GM10847 (cell line): ENCODE measurements around the gene MEGF9.

Experiments
- POLR2A ChIP-seq: IDR thresholded peaks from 2 replicates; pipeline ENCODE4 v1.6.1; 2011; ENCODE audit not compliant: insufficient read length; ENCODE audit errors: extremely low read depth

The MEGF9 gene

DNA sequence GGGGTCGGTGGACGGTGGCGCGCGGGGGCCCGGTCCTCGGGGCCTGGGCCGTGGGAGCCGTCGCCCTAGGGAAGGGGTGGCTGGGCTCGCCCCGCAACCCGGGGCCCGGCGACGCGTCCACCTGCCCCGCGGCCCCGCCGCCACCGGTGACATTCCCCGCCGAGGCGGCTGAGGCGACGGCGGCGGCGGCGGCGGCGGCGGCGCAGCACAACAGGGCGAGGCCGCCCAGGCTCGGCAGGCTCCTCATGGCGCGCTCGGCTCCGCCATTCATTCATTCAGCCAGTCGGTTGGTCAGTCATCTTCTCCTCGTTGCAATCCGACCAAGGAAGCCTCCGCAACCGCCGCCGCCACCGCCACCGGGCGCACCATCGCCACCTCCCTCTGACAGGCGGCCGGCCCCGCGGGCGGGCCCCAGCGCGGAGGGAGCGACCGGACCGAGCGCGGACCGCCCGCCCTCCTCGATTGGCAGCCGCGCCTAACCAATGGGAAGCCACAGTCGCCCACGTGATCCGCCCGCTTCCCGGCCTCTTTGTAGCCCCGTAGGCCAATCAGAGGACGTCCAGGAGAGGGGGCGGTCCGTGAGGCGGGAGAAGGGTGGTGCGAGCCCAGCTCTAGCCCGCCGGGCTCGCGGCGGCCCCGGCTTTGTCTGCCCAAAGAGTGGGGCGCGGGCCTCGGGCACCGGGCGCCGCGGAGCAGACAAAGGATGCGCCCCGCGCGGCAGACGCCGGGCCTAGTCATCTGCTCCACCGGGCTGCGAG lies at the start of gene MEGF9:
Gene MEGF9, minus strand, starts transcription at position 383 of the 758 bp plus-strand sequence. Its CDS starts 112 bp downstream, at position 271.
- peak; percentile 71 for TF ChIP-seq POLR2A

DNA sequence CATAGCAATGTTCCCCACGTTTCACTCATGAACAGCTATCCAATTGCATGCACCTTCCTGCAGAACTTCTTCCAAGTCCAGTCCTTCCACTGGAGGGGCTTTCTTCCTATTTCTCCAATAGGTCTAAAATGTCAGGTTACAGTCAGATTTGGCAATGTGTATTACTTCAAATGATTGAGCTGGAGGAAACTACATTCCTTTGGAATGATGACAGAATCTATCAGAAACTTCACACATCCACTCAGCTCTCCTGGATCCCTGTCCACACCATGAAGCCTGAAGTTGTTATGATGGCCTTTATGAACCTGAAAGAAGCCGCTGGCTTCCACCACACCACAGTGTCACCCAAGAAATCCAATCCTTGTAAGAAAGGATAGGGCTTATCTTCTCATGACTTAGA lies 46.7 kb upstream of the MEGF9 start:
- no peak for TF ChIP-seq POLR2A

DNA sequence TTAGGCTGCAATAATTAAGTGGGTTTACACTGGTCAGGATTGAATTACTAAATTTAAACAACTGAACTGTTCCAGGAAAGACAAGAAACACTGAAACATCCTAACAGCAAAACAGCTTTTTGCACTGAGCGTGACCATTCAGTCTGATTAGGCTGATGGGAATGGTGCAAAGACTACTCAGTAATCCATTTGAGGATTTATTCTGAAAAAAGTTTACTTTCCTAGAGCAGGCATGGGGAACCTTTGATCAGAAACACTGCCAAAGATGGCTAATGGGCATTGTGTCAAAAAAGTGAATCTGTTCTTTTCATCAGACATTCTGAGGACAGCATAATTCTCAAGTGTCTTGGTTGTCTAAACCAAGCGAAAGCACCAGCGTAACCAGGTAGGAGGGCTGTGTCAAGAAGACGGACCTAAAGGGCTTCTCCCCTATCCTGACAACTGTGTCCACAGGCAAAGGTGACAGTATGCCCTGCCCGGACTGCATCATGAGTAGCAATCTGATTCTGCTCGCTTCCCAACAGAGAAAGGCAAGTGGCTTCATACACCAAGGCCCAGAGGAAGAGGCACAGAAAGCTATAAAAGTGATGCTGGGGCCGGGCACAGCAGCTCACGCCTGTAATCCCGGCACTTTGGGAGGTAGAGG lies 45.6 kb upstream of the MEGF9 start:
- no peak for TF ChIP-seq POLR2A

DNA sequence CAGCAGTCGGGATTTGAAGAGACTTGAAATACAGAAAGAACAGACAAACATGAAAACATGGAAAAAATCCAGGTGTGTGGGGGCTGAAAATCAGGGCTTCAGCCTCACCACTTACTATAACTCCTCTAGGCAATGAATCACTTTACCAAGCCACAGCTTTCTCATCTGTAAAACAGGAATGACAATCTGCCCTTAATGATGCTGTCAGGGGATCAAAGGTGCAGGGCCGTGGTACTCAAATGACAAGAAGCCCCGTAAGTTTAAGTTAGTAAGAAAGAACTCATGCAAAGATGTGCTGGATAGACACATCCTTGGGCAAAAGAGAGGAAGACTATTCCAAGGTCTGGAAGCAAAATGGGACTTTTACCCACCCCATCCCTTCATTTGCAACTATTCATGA lies 44.3 kb upstream of the MEGF9 start:
- no peak for TF ChIP-seq POLR2A

DNA sequence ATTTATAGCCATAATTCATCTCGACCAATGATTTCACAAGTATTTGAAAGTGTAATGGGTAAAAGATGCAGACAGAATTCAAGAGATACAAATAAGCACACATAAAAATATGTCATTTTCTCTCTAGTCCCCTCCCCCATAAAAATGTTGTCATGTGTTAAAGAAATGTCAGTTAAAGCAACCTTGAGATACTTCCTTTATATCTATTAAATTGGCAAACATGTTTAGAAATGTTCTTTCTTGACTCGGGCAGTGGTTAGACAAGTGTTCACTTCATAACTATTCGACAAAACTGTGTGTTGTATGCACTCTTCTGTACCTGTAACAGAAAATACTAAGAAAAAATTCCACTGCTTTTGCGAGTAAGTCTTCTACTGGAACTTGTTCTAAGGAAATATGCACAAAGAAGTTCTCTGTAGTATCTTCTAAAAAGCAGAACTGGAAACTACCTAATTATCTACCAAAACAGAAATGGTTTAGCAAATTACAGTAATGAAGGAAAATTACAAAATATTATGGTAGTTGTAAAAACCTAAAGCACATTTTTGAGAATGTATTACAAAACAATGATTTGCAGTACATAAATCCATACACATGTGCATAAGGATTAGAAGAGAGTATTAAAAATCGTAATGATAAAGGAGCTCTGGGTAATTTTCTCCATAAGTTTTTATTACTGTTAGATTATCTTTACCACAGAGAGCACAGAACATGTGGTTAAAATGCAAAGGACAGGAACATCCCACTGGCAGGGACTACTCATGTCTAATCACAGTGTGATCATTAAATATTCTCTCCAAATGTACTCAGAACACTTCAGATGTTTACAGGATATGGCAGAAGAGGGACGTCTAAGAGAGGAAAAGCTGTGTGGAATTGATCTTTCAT lies 43.0 kb upstream of the MEGF9 start:
- no peak for TF ChIP-seq POLR2A

DNA sequence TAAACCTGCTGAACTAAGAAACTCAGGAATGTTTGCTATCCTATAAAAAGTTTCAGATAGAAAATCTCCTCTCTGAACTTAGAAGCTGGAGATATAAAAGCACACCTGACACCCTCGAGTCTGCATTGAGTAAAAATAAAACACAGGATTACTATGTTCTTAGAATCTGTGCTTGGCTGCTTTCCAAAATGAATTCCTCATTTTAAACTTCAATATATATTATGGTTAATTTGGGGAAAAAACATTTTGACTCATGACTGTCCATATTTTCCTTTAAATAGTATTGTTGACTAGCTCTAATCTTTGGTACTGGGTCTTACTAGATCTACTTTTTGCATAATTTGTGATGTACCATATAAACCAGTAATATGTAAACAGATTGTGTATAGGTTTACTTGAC lies 42.3 kb upstream of the MEGF9 start:
- no peak for TF ChIP-seq POLR2A

DNA sequence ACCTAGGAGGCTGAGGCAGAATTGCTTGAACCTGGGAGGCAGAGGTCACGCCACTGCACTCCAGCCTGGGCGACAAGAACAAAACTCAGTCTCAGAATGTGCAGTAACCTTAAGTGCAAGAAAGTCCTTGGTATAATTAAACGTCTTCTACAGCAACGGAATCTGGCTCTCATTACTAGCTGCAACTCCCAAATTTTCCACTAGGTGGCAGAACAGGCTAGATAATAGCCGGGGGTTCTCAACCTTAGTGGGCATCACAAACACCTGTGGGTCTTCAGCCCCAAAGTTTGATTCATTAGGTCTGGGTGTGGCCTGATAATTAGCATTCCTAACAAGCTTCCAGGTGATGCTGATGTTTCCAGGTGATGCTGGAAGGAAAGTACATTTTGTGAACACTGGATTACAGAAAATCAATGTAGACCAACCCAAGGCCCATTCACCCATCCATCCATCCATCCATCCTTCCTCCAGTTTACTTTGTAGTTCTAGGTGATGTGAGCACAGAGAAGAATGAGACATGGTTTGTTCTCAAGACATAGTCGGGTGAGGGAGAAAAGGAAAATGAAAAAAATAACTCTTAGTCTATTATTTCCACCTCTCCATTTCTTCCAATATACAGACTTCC lies 41.7 kb upstream of the MEGF9 start:
- TF ChIP-seq POLR2A = no peak

DNA sequence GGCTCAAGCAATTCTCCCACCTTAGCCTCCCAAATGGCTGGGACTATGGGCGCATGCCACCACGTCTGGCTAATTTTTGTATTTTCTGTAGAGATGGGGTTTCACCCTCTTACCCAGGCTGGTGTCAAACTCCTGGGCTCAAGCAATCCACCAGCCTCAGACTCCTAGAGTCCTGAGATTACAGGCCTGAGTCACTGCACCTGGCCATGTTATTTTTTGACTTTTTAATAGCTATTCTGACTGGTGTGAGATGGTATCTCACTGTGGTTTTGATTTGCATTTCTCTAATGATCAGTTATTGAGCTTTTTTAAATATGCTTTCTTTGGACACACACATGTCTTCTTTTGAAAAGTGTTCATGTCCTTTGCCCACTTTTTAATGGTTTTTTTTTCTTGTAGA lies 40.8 kb upstream of the MEGF9 start:
- TF ChIP-seq POLR2A = no peak

DNA sequence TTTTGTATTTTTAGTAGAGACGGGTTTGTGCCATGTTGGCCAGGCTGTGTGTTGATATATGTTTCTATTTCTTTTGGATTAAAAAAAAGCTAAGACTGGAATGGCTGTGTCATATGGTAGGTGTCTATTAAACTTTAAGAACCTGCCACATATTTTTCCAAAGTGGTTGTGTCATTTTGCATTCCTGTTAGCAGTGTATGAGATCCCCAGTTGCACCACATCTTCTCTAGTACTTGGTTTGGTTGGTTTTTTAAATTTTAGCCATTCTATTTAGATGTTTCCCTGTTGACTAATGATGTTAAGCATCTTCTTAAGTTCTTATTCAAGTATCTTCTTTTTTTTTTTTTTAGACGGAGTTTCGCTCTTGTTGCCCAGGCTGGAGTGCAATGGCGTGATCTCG lies 36.2 kb upstream of the MEGF9 start:
- TF ChIP-seq POLR2A = no peak

DNA sequence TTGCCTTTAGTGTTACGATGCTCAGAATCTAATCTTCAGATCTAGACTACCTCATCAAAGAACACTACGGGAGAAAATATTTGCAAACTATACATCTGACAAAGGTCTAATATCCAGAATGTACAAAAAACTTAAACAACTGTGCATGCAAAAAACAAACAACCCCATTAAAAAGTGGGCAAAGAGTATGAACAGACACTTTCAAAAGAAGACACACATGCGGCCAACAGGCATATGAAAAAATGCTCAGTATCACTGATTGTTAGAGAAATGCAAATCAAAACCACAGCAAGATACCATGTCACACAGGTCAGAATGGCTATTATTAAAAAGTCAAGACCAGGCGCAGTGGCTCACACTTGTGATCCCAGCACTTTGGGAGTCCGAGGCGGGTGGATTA lies 31.0 kb upstream of the MEGF9 start:
- no peak for TF ChIP-seq POLR2A

DNA sequence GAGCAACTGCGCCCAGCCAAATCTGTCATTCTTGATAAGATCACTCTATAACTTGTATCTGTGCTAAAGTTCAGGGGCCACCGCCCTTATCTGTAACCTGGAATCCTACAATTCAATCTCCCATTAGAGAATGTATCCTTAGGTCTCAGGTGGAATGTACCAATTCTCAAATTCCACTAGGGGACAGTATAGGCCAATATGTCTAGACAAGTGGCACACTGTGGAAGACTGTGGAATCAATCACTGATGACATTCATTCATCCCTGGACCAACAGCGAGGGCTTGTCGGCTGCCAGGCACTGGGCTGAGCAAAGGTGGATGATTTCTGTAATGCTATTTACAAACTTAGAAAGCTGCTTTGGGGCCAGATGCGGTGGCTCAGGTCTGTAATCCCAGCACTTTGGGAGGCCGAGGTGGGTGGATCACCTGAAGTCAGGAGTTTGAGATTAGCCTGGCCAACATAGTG lies 28.7 kb upstream of the MEGF9 start:
- TF ChIP-seq POLR2A = no peak

DNA sequence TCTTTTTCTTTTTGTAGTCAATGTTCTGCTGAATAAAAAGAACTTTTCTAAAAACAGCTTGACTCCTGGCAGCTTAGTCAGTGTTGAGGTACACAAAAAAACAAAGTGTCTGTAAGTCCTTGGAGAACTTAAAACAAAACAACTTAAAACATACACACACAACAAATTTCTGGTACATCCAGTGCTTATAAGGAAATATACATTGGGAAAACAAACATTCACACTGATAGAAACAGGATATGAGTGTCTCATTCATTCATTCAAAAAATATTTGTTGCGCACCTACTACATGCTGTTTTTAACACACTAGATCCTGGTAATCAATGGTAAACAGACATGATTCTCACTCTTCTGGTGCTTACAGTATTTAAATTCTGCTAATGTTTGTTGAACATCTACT lies 27.4 kb upstream of the MEGF9 start:
- no peak for TF ChIP-seq POLR2A

DNA sequence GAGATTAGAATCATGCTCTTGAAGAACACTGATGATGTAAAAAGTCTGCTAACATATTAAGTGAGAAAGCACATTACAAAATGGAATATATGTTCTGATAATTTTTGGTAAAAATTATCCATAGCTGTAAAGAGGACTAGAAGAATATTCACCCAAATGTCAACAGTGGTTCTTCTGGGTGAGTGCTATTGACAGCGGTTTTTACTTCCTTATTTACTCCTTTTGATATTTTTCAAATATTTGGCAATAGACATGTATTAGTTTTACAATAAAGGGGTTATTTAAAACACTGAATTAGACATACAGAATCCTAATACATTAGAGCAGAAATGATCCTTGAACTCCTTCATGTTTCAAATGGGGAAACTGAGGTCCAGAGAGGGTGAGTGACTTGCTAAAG lies 26.9 kb upstream of the MEGF9 start:
- TF ChIP-seq POLR2A = no peak

DNA sequence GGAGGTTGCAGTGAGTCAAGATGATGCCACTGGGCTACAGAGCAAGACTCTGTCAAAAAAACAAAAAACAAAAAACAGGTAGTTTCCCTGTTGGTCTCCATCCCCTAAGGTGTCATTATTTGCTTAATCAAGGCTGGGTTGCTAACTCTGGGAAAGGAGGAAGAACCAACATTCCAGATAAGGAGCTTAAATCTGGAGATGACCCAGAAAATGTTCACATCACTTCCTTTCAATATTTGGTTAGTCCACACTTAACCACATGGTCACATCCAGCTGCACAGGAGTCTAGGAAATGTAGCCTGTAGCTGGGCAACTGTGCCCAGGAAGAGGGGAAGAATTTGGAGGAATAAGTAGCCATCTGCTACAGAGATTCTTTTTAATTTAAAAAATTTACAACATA lies 25.9 kb upstream of the MEGF9 start:
- TF ChIP-seq POLR2A = no peak
